GM21528 (cell line): ENCODE results near the gene ZCCHC24.

Experiments used
- ATAC-seq: cut with Tn5 transposase; IDR thresholded peaks from one replicate; pipeline ENCODE4 v1.9.1; 2021; ENCODE audit warnings: mild to moderate bottlenecking, moderate library complexity; ENCODE audit not compliant: unreplicated experiment, low FRiP score

Gene ZCCHC24

DNA sequence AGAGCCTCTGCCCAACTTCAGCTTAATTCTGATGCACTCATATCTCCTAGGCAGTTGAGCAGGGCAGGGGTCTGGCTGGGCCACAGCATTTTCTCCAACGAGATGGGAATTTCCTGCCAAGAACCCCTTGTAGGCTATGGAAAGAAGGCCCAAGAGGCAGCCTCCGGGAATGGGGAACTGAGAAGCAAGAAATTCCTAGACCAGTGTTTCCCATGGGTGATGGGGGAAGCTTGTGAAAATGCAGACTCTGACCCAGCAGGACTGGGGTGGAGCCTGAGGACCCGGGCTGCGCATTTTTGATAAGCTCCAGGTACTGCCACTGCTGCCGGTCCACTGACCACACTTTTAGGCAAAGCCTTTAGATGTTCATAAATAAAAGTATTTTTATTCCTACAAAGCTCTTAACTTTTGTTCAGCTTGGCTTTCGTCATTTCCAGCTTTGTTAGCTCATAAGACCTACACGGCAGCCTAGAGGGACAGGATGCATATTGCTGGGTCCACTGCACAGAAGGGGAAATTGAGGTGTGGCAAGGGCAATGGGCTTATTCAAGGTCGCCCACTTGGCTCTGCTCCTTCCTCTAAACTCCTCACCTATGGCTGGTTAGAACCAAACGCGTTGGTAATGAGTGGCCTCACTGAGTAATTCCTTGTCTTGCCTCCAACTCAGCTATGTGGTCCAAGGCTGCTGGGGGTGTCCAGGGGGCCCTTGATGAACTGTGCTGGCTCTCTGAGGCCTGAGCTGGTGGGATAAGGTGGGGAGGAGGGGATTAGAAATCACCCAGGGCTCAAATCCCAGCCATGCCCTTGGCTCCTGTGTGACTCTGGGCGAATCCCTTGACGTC, 29.5 kb downstream of the ZCCHC24 start:
- ATAC-seq, result no peak

DNA sequence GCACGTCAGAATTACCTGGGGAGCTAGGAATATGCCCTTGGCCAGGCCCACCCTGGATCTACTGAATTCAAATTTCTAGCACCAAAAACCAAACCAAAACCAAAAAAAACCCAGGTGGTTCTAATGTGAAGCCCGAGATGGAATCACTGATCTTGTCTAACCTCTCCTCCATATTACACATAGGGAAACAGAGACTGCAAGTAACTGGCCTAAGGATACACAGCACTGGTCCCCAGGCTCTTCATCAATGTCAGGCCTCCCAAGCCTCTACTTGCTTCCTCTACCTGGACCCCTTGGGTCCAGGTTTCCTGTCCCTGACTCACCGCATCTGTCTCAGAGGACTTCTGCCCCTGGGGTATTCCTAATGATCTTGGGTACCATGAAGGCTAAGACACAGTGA, 30.7 kb downstream of the ZCCHC24 start:
- ATAC-seq, result no peak

DNA sequence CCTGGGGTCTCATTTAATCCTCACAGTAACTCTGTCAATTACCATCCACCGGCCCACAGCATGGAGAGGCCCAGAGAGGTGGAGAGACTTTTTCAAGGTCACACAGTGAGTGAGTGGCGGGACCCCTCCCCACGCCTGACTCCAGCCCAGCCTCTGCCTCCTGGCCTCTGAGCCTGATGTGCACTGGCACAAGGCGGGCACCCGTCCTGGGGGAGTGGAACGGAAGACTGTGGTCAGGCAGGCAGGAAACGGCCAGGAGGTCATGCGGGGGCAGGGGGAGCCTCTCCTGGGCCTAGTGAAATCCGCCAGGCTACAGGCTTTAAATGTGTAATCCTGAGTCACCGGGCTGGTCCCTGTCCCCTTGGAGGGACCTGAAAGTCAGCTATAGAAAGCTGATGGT, 32.2 kb downstream of the ZCCHC24 start:
- ATAC-seq, result no peak

DNA sequence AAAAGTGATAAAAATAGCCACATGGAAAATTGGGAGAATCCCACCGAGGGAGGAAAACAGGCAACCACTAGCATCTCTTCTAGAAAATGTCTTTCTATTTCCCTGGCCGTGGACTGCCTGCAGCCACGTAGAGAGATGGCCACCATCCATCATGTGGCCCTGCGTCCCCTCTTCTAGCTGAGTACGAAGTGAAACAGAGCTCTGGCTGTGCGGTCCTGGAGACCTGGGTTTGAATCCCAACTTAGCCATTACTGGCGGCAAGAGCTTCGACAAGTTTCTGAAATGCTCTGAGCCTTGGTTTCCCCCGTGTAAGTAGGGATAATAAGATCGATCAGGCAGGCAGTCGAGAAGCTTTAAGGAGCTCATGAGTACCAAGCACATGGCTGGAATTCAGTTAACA, 32.9 kb downstream of the ZCCHC24 start:
- no peak for ATAC-seq

DNA sequence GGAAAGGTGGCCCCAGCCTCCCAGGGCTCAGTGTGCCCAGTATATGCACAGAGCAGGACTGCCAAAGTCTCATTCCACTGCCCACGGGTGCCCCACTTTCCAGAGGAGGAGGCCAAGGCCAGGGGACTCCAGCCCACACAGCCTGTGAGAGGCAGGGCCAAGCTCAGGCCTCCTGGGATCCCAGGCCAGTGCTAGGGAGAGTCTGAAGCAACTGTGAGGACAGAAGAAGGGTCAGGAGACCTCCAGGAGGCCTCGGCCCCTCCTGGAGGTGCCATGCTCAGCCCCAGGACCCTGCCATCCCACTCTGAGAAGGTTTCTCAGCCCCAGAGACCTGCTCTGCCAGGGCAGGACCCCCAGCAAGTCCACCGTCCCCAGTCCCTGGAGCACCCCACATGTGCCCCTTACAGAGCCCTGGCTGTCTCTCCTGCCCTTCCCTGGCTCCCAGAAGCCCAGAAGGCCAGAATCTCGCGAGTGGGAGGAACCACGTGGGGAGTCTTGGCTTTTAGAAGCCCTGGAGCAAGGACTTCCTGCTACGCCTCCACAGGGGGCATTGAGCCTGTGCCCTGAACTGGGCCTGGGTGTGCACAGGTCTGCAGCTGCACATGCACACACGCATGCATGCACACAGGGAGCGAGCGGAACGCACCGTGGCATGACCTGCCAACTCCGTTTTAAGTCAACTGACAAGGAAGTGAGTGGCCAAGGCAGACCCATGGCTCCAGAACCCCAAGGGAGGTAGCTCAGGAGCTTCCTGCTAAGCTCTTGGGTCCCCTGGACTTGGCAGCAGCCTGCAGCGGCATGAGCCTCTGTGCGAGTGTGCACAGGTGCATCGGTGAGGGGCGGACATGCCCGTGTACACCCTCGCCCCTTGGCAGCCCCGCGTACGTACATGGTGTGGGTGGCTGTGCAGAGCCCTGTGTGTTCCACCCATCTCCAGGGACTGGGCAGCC, 33.6 kb downstream of the ZCCHC24 start:
- ATAC-seq, result no peak

DNA sequence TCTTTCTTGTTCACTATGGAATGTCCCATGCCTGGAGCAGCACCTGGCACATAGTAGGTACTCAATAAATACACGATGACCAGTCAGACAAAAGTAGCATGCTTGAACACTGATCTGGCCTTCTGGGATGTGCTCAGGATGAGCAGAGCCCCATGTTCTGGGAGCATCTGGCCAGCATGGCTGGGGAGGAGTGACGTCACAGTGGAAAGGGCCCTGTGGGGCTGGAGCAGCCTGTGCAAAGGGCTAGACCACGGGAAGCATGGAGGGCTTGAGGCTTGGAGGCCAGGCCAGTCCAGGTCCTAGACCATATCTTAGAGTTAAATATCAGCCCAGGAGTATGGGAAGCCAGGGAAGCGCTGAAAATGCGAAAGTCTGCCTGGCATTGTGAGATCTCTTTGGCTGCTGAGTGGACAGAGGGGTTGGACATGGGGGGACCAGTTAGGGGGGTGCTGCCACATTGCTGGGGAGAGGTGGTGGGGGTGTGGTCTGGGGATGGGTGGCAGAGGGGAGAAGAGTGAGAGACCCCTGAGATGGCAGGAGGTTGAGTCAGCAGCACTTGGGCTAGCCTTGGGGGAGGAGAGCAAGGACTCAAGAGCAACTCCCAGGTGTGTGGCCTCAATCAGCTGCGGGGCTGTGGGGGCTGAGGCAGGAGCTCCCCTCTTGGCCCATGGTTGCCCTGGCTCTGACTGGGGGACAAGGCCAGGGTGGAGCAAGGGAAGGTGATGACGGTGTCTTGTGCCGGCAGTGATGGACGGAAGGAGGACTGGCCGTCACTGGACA, 34.9 kb downstream of the ZCCHC24 start:
- ATAC-seq, result no peak

DNA sequence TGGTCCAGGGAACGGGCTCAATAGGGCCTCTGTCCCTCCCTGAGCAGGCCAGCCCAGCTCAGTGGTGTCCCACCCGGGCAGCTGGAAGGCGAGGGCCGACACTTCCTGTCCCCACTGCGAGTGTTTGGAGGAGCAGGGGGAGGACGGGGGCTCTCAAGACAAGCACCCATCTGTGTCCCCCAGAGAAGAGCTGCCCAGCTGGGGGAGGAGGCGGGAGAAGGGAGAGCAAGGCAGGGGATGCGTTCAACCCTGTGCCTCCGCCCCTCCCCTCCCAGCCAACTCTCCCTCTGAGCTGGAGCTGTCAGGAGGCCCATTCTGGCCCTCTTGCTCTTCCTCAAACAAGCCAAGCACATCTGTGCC, 35.7 kb downstream of the ZCCHC24 start:
- no peak for ATAC-seq

DNA sequence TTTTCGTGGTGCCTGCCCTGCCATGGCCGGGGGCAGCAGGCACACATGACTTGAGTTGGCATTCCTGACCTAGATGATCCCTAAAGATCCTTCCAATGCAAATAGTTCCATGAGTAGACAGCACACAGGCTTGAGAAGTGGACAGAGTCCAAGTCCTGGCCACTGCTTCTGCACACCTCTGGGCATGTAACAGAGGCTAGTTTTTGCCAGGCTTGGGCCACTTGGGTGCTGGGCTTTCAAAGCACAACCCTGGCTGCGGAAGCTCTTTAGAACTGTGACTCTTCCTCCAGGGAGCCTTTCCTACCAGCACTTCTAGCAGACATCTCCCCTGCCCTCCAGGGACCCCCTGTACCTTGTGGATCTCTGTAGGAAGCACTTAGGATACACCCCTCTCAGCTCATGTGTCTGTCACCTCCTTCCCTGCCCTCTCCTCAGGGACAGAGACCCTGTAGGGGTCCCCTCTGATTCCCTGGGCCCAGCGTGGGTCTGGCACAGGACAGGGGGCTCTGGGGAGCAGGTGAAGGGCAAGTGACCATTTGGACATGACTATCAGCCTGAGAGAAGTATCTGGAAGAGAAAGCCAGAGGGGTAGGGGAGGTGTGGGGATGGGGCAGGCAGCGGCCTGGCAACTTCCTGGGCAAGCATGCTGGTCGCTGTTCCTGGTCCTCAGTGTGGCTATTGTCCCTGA, 36.2 kb downstream of the ZCCHC24 start:
- no peak for ATAC-seq

DNA sequence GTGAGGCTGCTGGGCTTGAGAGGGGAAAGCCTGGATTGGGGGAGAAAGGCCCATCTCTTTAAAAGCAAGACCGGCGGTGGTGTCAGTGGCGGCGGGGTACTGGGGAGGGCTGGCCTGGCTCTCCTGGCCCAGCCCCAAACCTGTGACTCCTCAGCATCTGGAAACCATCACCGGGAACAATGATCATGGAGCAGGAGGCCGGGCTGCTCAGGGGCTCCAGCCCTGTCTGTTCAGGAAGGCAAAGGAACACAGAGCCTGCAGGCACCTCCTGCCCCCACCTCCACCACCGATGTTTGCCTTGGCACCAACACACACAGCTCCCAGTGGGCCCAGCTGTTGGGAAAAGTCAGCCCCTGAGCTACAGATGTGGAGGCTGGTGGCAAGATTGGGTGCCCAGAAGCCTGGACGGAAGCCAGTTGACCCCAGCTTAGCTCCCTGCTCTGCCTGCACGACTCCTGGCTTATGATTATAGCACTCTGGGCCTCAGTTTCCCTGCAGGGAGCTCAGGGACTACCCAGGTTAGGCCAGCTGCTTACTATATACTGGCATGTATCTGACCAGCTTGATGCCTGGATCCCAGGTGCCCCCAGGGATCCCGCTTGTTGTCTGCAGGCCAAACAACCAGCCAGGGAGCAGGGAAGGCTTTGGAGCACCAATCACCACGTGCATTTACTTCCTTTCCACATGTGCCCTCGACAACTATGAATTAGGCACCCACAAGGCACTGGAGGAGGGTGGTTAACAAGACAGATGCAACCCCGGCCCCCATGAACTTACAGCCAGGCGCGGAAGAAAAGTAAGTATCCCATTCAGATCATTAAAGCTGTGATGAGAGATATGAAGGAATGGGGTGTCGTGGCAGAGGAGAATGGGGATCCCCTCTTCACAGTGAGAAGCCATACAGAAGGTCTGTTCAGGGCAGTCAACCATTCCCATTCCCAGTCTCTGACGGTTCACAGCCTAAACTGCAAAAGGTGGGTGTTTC, 37.3 kb downstream of the ZCCHC24 start:
- no peak for ATAC-seq

DNA sequence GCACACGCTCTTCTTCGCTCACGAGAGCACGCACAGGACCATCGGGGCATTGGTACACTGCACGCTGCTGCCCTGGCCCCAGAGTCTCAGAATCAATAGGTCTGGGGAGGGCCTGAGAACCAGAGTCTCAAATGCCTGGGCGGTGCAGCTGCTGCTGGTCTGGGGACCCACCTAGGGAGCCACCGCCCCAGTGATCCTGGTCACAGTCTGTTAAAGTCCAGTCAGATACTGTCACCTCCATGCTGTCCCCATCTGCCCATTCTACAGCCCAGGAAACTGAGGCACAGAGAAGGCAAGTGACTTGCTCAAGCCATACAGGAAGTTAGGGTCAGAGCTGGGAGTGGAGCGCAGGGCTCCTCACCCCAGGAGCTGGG, 38.0 kb downstream of the ZCCHC24 start:
- no peak for ATAC-seq

DNA sequence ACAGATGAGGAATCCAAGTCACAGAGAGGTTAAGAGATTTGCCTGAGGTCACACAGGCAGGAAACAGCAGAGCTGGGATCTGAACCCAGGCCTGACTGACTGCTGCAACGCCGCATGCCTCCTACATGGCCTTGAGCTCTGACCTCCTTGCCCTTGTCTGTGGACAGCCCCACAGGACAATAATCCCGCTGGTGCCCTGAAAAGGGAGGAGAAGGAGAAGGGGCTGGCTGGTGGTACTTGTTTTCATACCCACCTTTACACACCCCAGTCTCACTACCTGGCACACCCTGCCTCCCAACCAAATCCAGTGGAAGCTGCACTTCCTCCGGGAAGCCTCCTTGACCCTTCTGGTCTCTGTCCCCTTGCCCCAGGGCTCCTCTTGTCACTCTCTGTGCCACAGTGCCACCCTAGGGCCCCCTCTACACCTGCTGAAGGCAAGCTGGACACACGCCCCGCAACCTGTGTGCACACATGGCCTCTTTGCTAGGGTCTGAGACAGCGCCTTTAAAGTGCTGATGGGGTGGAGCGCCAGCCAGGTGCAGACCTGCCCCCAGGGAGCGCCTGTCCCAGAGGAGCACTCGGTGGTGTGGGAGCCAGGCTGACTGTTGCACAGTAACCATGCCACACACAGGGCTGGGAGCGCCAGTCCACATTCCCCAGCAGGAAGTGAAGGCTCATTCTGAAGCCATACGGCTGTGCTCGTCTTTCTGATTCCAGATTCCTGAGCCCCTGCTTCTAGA, 38.6 kb downstream of the ZCCHC24 start:
- no peak for ATAC-seq

DNA sequence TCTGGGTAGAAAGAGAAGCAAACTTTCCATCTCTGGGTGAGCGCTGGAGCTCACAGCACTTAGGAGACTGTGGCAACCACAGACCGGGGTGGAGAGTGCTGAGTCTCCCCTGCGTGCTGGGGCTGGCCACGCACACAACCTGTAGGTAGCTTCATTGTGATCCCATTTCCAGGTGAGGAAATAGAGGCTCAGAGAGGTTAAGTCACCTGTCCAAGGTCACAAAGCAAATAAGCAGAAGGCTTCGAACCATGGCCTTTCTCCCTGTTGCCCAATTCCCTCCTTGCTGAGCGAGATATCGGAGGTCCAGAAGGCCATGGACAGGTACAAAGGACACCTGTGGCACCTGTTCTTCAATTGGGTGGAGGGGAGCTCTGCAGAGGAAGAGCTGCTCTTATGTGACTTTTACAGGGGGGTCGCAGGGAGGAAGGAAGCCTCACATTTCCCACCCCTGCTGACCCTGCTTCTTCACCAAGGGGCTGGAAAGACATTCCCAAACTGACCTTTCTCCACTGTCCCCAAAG, 39.4 kb downstream of the ZCCHC24 start:
- no peak for ATAC-seq

DNA sequence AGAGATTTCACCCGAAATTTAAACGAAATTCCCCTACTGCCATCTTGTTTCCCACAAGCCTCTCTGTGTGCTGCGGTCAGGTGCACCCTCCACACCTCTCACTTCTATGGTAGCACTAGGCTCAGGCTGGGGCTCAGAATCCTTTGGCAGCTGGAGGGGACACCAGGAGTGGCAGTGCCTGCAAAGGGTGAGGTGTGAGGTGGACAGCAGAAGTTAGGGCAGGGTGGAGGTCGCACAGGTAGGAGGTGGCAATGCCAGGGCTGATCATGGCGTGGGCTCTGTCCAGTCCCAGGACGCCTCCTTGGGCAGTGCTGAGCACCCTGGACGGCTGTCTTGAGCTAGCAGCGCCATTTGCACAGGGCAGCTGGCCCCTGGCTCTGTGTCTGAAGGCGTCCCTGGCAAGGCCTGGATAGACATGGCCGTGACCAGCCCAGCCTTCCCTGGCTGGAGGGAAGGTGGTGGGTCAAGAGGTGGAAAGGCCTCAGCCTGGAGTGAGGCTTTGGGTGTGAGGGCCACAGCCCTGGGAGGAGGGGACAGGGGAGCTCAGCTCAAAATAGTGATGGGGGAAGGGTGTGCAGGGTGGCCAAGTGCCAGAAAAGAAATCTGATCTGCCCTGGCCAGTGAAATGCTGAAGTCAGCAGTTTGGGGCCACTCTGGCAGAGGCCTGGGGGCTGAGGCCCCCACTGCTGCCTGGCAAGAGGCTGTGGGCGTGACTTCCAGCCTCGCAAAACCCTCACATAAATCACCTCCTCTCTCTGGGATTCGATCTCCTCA, 40.0 kb downstream of the ZCCHC24 start:
- ATAC-seq, result no peak

DNA sequence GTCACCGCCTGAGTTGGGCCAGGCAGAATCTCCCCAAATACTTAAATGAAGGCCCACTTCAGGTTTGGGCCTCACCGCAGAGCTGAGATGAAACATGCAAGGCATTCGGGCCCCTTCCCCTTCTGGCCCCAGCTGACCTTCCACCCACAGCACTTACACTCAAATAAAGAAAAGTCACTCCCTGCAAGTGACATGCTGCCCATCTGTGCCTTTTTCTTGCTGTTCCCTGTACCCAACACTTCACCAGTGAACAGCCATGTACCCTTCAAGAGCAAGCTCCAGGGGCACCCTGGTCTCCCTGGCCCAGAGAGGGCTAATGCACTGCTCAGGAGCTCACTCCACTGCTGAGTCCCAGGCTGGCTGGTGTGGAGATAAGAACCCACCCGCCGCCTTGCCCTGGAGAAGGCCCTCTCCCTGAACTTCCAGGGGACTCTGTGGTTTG, 40.7 kb downstream of the ZCCHC24 start:
- ATAC-seq, result no peak

DNA sequence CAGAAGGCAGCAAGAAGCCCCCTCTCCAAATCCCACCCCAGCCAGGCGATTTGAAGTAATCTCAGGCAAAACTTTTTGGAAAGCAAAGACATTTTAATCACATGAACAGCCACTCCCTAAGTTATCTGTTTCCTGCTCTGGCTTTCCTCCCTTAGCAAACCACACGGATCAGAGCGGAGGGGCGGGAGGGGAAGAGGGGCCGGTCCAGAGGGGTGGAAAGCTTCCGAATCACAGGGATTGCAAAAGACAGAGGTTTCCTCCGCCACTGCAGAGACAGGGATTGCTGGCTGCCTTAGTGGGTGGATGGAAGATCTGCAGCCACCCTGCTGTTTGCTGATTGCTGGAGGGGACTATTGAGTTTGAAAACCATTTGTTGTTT, 41.2 kb downstream of the ZCCHC24 start:
- ATAC-seq, result no peak

DNA sequence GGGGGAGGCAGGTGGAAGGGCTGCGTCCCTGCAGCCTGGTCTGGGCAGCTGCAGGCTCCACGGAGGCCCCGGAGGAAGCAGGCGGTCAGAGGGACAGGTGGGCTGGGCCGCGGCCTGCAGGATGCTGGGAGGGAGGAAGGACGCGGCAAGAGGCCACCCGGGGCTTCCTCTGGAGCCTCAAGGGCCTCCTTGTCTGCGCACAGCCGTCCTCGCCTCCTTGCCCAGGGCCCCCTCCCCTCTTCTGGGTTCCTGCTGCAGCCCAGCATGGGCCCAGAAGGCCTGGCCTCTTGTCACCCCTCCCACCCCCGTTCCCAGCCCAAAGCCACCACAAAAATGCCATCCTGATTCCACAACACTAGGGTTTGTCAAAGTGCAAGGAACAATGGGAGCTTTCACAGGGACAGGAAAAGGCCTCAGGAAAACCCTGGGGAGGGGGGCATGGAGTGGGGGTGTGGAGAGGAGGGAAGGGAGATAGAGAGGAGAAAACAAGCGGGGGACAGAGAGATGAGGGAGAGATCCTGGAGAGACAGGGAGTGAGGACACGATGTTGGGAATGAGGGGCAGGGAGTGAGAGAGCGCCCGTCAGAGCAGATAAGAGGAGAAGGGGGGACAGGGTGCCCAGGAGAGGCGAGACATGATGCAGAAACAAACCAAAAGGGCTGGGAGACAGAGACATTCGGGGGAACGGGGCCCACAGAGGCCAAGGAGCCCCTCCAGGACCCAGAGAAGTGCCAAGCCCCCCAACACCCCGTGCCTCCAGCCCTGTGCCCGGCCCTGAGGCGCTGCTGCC, 41.8 kb downstream of the ZCCHC24 start:
- no peak for ATAC-seq

DNA sequence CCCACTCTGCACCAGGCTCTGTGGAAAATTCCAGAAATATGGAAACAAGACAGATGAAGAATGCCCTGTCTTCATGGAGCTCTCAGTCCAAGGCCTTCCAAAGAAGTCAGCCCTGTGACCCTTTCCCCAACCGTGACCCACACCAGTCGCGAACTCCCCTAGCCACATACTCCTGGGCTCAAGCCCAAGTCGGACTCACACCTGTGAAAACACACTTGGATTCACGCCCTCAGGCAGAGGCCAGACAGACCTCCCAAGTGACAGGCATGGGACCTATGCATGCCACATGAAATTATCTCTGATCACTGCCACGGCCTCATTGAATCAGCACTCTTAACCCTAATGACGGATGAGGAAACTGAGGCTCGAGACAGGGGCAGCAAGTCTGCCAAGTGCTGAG, 42.5 kb downstream of the ZCCHC24 start:
- ATAC-seq, result no peak
